ENCODE data around the gene MGAT4B.

DNA sequence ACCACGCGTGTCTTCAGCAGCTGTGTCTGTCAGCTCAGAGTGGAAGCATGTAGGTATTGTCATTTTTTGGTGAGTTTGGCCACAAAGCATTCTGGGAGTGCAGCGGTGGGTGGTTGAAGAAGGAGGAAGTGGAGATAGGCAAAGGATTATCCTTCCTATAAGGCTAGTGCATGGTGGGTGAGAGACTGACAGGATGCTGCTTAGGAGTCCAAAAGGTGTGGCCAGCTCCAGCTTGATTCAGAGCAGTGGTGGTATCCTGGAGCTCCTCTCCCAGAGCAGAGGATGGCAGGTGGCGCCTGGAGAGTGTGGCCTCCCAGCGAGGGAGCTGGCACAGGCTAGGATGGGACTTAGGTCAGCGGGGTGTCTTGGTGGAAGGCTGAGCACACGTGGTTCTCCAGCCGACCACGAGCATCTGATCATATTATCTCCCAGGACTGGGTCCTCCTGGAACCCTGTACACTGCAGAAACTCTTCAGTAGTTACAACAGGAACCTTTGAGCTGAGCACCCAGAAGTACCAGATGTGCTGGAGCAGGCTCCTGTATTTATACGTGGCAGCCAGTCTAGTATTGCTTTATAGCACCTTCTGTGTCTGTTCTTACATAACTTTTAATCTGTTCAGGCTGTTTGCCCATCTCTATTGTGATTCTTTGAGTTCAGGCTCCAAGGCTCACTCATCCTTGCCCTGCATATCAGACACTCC lies 44.4 kb downstream of the MGAT4B start:
- TF ChIP-seq, protein P1, sequence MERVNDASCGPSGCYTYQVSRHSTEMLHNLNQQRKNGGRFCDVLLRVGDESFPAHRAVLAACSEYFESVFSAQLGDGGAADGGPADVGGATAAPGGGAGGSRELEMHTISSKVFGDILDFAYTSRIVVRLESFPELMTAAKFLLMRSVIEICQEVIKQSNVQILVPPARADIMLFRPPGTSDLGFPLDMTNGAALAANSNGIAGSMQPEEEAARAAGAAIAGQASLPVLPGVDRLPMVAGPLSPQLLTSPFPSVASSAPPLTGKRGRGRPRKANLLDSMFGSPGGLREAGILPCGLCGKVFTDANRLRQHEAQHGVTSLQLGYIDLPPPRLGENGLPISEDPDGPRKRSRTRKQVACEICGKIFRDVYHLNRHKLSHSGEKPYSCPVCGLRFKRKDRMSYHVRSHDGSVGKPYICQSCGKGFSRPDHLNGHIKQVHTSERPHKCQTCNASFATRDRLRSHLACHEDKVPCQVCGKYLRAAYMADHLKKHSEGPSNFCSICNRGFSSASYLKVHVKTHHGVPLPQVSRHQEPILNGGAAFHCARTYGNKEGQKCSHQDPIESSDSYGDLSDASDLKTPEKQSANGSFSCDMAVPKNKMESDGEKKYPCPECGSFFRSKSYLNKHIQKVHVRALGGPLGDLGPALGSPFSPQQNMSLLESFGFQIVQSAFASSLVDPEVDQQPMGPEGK (CRISPR knock-in tag; IDR thresholded peaks at IDR 0.05; ENCODE audit: borderline replicate concordance), result no peak
- no peak for TF ChIP-seq TSHZ2 (CRISPR knock-in tag; IDR thresholded peaks at IDR 0.05)

All from SK-N-SH treated with all-trans-retinoic acid at 6 μM for 48 hours (cell line).